Liver (tissue), 9 donors: Measurements from ENCODE around the gene DCXR. TPM values are rescaled to one million over a fixed set of nuclear protein-coding genes. Genes with fewer than 3 reads are reported as not detected.

ENCODE experiments used
- DNase-seq: peaks from one replicate; pipeline ENCODE4 v3.0.0-alpha.2; 2017; ENCODE audit warnings: low spot score
- H3K27ac ChIP-seq, 2 donors: one replicate each; pipeline ENCODE4 v1.7.0; 2013; ENCODE audit warnings: inconsistent platforms in 2 of 2, low read length in 2 of 2, control low read depth in 1 of 2, low read depth in 1 of 2, mild to moderate bottlenecking in 1 of 2
- H3K27me3 ChIP-seq, 4 donors: one replicate each; pipeline versions ENCODE4 v1.6.1 to v1.7.0; 2013; ENCODE audit warnings: low read length in 3 of 4, inconsistent platforms in 1 of 4, mild to moderate bottlenecking in 1 of 4, moderate library complexity in 1 of 4; ENCODE audit not compliant: control insufficient read depth in 4 of 4, insufficient read depth in 4 of 4
- H3K36me3 ChIP-seq, 4 donors: one replicate each; pipeline versions ENCODE4 v1.6.1 to v1.7.0; 2013; ENCODE audit warnings: low read length in 3 of 4, mild to moderate bottlenecking in 3 of 4, low read depth in 1 of 4, moderate library complexity in 1 of 4; ENCODE audit not compliant: control insufficient read depth in 4 of 4, insufficient read depth in 3 of 4
- H3K4me1 ChIP-seq, 4 donors: one replicate each; pipeline versions ENCODE4 v1.6.1 to v1.7.0; 2013; ENCODE audit warnings: low read length in 3 of 4, mild to moderate bottlenecking in 3 of 4, moderate library complexity in 1 of 4; ENCODE audit not compliant: control insufficient read depth in 4 of 4, insufficient read depth in 4 of 4
- H3K4me3 ChIP-seq, 3 donors: one replicate each; pipeline versions ENCODE4 v1.6.1 to v1.7.0; 2013; ENCODE audit warnings: low read length in 3 of 3, control low read depth in 1 of 3, low read depth in 1 of 3, mild to moderate bottlenecking in 1 of 3
- H3K9ac ChIP-seq, 2 donors: one replicate each; pipeline ENCODE4 v1.7.0; 2013; ENCODE audit warnings: low read length in 2 of 2, mild to moderate bottlenecking in 2 of 2, moderate library complexity in 2 of 2, control low read depth in 1 of 2, low read depth in 1 of 2
- H3K9me3 ChIP-seq, 4 donors: one replicate each; pipeline versions ENCODE4 v1.6.1 to v1.7.0; 2013; ENCODE audit warnings: low read length in 3 of 4; ENCODE audit not compliant: control insufficient read depth in 4 of 4
- ATF3 ChIP-seq: IDR thresholded peaks from 2 replicates; pipeline ENCODE4 v1.6.1; 2016; ENCODE audit warnings: antibody characterized with exemption
- EGR1 ChIP-seq, 2 donors: IDR thresholded peaks; 2 replicates each; pipeline ENCODE4 v1.6.1; 2016 to 2018; ENCODE audit warnings: antibody characterized with exemption in 2 of 2, low read depth in 2 of 2
- FOXA1 ChIP-seq: IDR thresholded peaks from 2 replicates; pipeline ENCODE4 v1.6.1; 2016; ENCODE audit warnings: antibody characterized with exemption
- FOXA2 ChIP-seq: IDR thresholded peaks from 2 replicates; pipeline ENCODE4 v1.6.1; 2016; ENCODE audit warnings: antibody characterized with exemption
- GABPA ChIP-seq, 2 donors: IDR thresholded peaks in 1 of 2; conservative IDR thresholded peaks in 1 of 2; 2 replicates each; pipeline ENCODE4 v1.6.1; 2016; ENCODE audit warnings: antibody characterized with exemption in 2 of 2, mild to moderate bottlenecking in 1 of 2, moderate library complexity in 1 of 2
- HNF4A ChIP-seq, 2 donors: conservative IDR thresholded peaks; 2 replicates each; pipeline ENCODE4 v1.6.1; 2016; ENCODE audit warnings: antibody characterized with exemption in 2 of 2, mild to moderate bottlenecking in 2 of 2
- HNF4G ChIP-seq: IDR thresholded peaks from 2 replicates; pipeline ENCODE4 v1.6.1; 2016; ENCODE audit warnings: antibody characterized with exemption
- JUND ChIP-seq, 2 donors: IDR thresholded peaks; 2 replicates each; pipeline ENCODE4 v1.6.1; 2016; ENCODE audit warnings: antibody characterized with exemption in 2 of 2
- MAX ChIP-seq: IDR thresholded peaks from 2 replicates; pipeline ENCODE4 v1.6.1; 2016; ENCODE audit warnings: antibody characterized with exemption
- NR2F2 ChIP-seq: IDR thresholded peaks from 2 replicates; pipeline ENCODE4 v1.6.1; 2016; ENCODE audit warnings: antibody characterized with exemption
- RAD21 ChIP-seq, 2 donors: IDR thresholded peaks; 2 replicates each; pipeline ENCODE4 v1.6.1; 2016; ENCODE audit warnings: antibody characterized with exemption in 2 of 2, mild to moderate bottlenecking in 2 of 2
- REST ChIP-seq: IDR thresholded peaks from 2 replicates; pipeline ENCODE4 v1.6.1; 2016; ENCODE audit warnings: antibody characterized with exemption, mild to moderate bottlenecking
- RXRA ChIP-seq, 2 donors: IDR thresholded peaks; 2 replicates each; pipeline ENCODE4 v1.6.1; 2017 to 2018; ENCODE audit warnings: antibody characterized with exemption in 2 of 2, mild to moderate bottlenecking in 1 of 2
- SP1 ChIP-seq: IDR thresholded peaks from 2 replicates; pipeline ENCODE4 v1.6.1; 2018; ENCODE audit warnings: antibody characterized with exemption, mild to moderate bottlenecking
- TAF1 ChIP-seq: conservative IDR thresholded peaks from 2 replicates; pipeline ENCODE4 v1.6.1; 2016; ENCODE audit warnings: antibody characterized with exemption, mild to moderate bottlenecking
- YY1 ChIP-seq: IDR thresholded peaks from 2 replicates; pipeline ENCODE4 v1.6.1; 2016; ENCODE audit warnings: antibody characterized with exemption, mild to moderate bottlenecking
- ZBTB33 ChIP-seq: IDR thresholded peaks from 2 replicates; pipeline ENCODE4 v1.6.1; 2016; ENCODE audit warnings: antibody characterized with exemption
- WGBS: extraction: QIAGEN DNeasy Blood & Tissue Kit; methylation state at CpG from one replicate; pipeline ENCODE4 v1.1.7; 2013; 5-methylcytosine and 5-hydroxymethylcytosine counted together
- polyA plus RNA-seq, 2 donors: library from polyadenylated mRNA; stranded (reverse) in 1 of 2; unstranded in 1 of 2; fragments of 200-250 nt in 1 of 2; fragments of >200 nt in 1 of 2; fragmentation: Nextera tagmentation in 1 of 2; extraction: Ambion mirVana in 1 of 2; gene quantifications; one replicate each; pipeline versions ENCODE4 v1.2.1 to v1.2.3, GENCODE V29; 2013 to 2015
- total RNA-seq, 2 donors: library from RNA; depleted of rRNA; stranded (reverse); fragments of >200 nt; gene quantifications; one replicate each; pipeline ENCODE4 v1.2.3, GENCODE V29; 2014
- TF ChIP-seq, protein P1 (sequence below): fragments of 150-350 bp; IDR thresholded peaks from 2 replicates; pipeline ENCODE4 v1.5.1; 2017; ENCODE audit warnings: improper control_type of control experiment, low read depth, low read length; ENCODE audit not compliant: missing input control
- donor health status: healthy.
- donor health status: healthy.
- donor health status: healthy.
- donor health status: healthy.
- donor health status: healthy.

Gene DCXR
- total and polyA plus RNA-seq, 4 donors, result 58.6 to 1,190 (median 585) TPM

DNA sequence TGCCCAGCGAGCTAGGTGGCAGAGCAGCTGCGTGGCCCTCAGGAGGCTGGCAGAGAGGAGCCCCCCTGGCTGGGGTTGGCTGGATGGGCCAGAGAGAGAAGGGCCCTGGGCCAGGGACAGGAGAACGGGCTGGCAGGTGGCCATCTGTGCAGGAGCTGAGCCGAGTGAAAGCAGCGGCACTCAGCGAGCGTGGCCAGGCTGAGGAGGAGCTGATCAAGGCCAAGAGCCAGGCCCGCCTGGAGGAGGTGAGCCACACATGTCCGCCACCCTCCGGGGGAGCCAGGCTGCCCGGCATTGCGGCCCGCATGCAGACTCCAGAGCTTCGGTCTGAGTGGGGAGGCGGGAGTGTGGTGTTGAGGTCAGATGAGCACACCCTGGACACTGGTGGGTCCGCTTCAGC is 8.1 kb downstream of the DCXR start:
- H3K4me3 ChIP-seq, result no peak overlapping the region
- no peaks in the 10 kb centered on the region for H3K27me3 ChIP-seq
- peaks cover 12 to 58% (median 35%) of the 10 kb centered on the region in 4 donors for H3K4me1 ChIP-seq
- no peaks in the 10 kb centered on the region for H3K36me3 ChIP-seq
- WGBS, result 69% methylated on average over 16 of the region's 16 CpGs
- TF ChIP-seq HNF4A (conservative IDR thresholded peaks at IDR 0.05) (no peak), SP1 (no peak), REST (no peak), YY1 (no peak), EGR1 (IDR thresholded peaks at IDR 0.05; ENCODE audit: low read depth in 2 of 2) (no peak), MAX (no peak), ATF3 (no peak), RAD21 (IDR thresholded peaks at IDR 0.05) (no peak), ZBTB33 (no peak), HNF4G (no peak), TAF1 (no peak), GABPA (IDR thresholded peaks at IDR 0.05 in 1 of 2, conservative IDR thresholded peaks at IDR 0.05 in 1 of 2) (no peak), FOXA1 (no peak), JUND (IDR thresholded peaks at IDR 0.05) (no peak), RXRA (IDR thresholded peaks at IDR 0.05) (no peak), NR2F2 (no peak), FOXA2 (no peak)
- TF ChIP-seq, protein P1, sequence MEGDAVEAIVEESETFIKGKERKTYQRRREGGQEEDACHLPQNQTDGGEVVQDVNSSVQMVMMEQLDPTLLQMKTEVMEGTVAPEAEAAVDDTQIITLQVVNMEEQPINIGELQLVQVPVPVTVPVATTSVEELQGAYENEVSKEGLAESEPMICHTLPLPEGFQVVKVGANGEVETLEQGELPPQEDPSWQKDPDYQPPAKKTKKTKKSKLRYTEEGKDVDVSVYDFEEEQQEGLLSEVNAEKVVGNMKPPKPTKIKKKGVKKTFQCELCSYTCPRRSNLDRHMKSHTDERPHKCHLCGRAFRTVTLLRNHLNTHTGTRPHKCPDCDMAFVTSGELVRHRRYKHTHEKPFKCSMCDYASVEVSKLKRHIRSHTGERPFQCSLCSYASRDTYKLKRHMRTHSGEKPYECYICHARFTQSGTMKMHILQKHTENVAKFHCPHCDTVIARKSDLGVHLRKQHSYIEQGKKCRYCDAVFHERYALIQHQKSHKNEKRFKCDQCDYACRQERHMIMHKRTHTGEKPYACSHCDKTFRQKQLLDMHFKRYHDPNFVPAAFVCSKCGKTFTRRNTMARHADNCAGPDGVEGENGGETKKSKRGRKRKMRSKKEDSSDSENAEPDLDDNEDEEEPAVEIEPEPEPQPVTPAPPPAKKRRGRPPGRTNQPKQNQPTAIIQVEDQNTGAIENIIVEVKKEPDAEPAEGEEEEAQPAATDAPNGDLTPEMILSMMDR, result no peak
- no peak overlapping the region for H3K9ac ChIP-seq
- no peaks in the 10 kb centered on the region for H3K9me3 ChIP-seq
- no peak for DNase-seq
- no peak overlapping the region for H3K27ac ChIP-seq

DNA sequence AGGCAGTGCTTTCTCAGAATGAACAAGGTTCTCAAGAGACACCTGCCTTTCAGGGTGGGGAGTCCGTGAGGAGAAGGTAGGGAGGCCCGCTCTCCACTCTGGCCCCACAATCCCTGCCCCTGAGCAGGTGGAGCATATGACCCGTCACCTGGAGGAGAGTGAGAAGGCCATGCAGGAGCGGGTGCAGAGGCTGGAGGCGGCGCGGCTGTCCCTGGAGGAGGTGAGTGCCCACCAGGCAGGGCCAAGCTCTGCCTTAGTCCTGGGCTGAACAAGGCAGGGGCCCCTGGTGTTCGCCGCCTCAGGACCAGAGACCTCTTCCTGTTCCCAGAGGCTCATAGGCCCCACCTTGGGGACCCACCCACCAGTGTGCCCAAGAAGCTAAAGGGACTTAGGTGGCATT is 8.5 kb downstream of the DCXR start:
- Histone ChIP-seq H3K9ac (no peak overlapping the region), H3K27ac (no peak overlapping the region), H3K9me3 (no peaks in the 10 kb centered on the region), H3K36me3 (no peaks in the 10 kb centered on the region), H3K4me1 (peaks cover 16 to 63% (median 38%) of the 10 kb centered on the region in 4 donors), H3K27me3 (no peaks in the 10 kb centered on the region), H3K4me3 (no peak overlapping the region)
- WGBS, result 97% methylated on average over 9 of the region's 9 CpGs
- no peak for DNase-seq
- no peak for TF ChIP-seq GABPA (IDR thresholded peaks at IDR 0.05 in 1 of 2, conservative IDR thresholded peaks at IDR 0.05 in 1 of 2)
- TF ChIP-seq HNF4A (conservative IDR thresholded peaks at IDR 0.05), result no peak
- no peak for TF ChIP-seq HNF4G
- no peak for TF ChIP-seq ZBTB33
- no peak for TF ChIP-seq MAX
